Measurements from ENCODE around the gene OAF.

DNA sequence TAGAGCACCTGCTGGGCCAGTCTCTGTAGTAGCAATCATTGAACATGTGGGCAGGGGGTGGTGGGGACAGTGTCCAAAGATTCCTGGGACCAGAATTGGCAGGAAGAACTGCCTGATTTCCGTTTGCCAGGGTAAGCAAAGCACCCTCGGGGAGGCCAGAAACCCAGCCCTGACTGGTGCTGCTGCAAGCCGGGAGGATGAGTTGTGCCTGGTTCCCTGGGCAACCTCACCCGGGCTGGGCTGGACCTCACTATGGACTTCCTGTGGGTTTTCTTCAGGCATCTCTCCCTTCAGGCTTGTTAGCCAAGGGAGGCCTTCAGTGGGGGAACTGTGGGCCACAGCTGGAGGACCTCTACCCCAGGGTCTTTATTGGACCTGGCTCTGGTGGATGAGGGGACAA is 21.1 kb downstream of the OAF start:
- TF ChIP-seq, protein P1, sequence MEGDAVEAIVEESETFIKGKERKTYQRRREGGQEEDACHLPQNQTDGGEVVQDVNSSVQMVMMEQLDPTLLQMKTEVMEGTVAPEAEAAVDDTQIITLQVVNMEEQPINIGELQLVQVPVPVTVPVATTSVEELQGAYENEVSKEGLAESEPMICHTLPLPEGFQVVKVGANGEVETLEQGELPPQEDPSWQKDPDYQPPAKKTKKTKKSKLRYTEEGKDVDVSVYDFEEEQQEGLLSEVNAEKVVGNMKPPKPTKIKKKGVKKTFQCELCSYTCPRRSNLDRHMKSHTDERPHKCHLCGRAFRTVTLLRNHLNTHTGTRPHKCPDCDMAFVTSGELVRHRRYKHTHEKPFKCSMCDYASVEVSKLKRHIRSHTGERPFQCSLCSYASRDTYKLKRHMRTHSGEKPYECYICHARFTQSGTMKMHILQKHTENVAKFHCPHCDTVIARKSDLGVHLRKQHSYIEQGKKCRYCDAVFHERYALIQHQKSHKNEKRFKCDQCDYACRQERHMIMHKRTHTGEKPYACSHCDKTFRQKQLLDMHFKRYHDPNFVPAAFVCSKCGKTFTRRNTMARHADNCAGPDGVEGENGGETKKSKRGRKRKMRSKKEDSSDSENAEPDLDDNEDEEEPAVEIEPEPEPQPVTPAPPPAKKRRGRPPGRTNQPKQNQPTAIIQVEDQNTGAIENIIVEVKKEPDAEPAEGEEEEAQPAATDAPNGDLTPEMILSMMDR (IDR thresholded peaks at IDR 0.05 in 2 of 3, conservative IDR thresholded peaks at IDR 0.05 in 1 of 3; ENCODE audit: borderline replicate concordance in 1 of 3, insufficient read depth in 1 of 3, low read depth in 2 of 3, low read length in 2 of 3): no peak
- TF ChIP-seq POLR2A (IDR thresholded peaks at IDR 0.05; ENCODE audit: borderline replicate concordance, extremely low read depth, insufficient read depth, insufficient read length) (no peak), SIN3A (IDR thresholded peaks at IDR 0.05; ENCODE audit: low read depth) (no peak), CEBPB (IDR thresholded peaks at IDR 0.05; ENCODE audit: low read depth) (no peak), RAD21 (IDR thresholded peaks at IDR 0.05; ENCODE audit: low read depth) (no peak), EZH2 (IDR thresholded peaks at IDR 0.05) (no peak), EZH2phosphoT487 (IDR thresholded peaks at IDR 0.05; ENCODE audit: borderline replicate concordance) (no peak), SP1 (IDR thresholded peaks at IDR 0.05; ENCODE audit: low read depth) (no peak), ZNF274 (IDR thresholded peaks at IDR 0.05; ENCODE audit: low read depth, low read length) (no peak), POLR2AphosphoS5 (IDR thresholded peaks at IDR 0.05; ENCODE audit: low read depth, low read length) (no peak), YY1 (IDR thresholded peaks at IDR 0.05; ENCODE audit: extremely low read depth, insufficient replicate concordance, low read depth, low read length) (no peak), JUND (IDR thresholded peaks at IDR 0.05) (no peak)
- TF ChIP-seq, protein P2, sequence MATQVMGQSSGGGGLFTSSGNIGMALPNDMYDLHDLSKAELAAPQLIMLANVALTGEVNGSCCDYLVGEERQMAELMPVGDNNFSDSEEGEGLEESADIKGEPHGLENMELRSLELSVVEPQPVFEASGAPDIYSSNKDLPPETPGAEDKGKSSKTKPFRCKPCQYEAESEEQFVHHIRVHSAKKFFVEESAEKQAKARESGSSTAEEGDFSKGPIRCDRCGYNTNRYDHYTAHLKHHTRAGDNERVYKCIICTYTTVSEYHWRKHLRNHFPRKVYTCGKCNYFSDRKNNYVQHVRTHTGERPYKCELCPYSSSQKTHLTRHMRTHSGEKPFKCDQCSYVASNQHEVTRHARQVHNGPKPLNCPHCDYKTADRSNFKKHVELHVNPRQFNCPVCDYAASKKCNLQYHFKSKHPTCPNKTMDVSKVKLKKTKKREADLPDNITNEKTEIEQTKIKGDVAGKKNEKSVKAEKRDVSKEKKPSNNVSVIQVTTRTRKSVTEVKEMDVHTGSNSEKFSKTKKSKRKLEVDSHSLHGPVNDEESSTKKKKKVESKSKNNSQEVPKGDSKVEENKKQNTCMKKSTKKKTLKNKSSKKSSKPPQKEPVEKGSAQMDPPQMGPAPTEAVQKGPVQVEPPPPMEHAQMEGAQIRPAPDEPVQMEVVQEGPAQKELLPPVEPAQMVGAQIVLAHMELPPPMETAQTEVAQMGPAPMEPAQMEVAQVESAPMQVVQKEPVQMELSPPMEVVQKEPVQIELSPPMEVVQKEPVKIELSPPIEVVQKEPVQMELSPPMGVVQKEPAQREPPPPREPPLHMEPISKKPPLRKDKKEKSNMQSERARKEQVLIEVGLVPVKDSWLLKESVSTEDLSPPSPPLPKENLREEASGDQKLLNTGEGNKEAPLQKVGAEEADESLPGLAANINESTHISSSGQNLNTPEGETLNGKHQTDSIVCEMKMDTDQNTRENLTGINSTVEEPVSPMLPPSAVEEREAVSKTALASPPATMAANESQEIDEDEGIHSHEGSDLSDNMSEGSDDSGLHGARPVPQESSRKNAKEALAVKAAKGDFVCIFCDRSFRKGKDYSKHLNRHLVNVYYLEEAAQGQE (IDR thresholded peaks at IDR 0.05; ENCODE audit: low read depth): no peak

Data from HCT116 (cell line).